Stimulated activated naive CD4-positive, alpha-beta T cell treated with Interleukin-2 at 50 U/mL for 16 hours (primary cell): ENCODE measurements around the gene PKN2.
"Not testable (repeated sequence)": the region's sequence is repeated elsewhere in the genome, so short reads cannot be mapped to it uniquely, and the experiment has no call there.

ENCODE experiments used
- DNase-seq: peaks from one replicate; lab custom pipeline; 2025; lab: John Stamatoyannopoulos, UW

Gene PKN2

GRCh38 chr1:88880717-88881116 is 196.6 kb downstream of the PKN2 start:
- not testable (repeated sequence) for DNase-seq

- DNase-seq = no peak
These were observed 199.1 kb downstream of the PKN2 start for GRCh38 chr1:88883156-88883555.
